KMS-11 (cell line): ENCODE data around the gene BMAL1.

Source experiments
- H2AFZ ChIP-seq: fragments of 200-600 bp; sonication (generic); 2 replicates; pipeline ENCODE4 v1.6.1; 2016; ENCODE audit warnings: antibody characterized with exemption, mixed run types, low read depth
- H3K27ac ChIP-seq: fragments of 200-600 bp; sonication (generic); 2 replicates; pipeline ENCODE4 v1.6.1; 2016; ENCODE audit warnings: mild to moderate bottlenecking, mixed run types
- H3K27me3 ChIP-seq: fragments of 200-600 bp; sonication (generic); 2 replicates; pipeline ENCODE4 v1.6.1; 2017; ENCODE audit warnings: mild to moderate bottlenecking, low read depth, mixed run types, moderate library complexity; ENCODE audit not compliant: insufficient read depth
- H3K36me3 ChIP-seq: fragments of 200-600 bp; sonication (generic); 2 replicates; pipeline ENCODE4 v1.6.1; 2017; ENCODE audit warnings: mild to moderate bottlenecking, mixed run types; ENCODE audit not compliant: insufficient read depth
- H3K4me1 ChIP-seq: fragments of 200-600 bp; sonication (generic); 2 replicates; pipeline ENCODE4 v1.6.1; 2016; ENCODE audit warnings: mild to moderate bottlenecking, low read depth, mixed run types; ENCODE audit not compliant: poor library complexity, severe bottlenecking
- H3K4me2 ChIP-seq: fragments of 200-600 bp; sonication (generic); 2 replicates; pipeline ENCODE4 v1.7.0; 2016; ENCODE audit warnings: mild to moderate bottlenecking, mixed run types
- H3K4me3 ChIP-seq: fragments of 200-600 bp; sonication (generic); IDR thresholded peaks from 2 replicates; pipeline ENCODE4 v1.6.1; 2017; ENCODE audit warnings: low read depth, low read length, mixed read lengths; ENCODE audit not compliant: insufficient read depth
- H3K79me2 ChIP-seq: fragments of 200-600 bp; sonication (generic); 2 replicates; pipeline ENCODE4 v1.6.1; 2016; ENCODE audit warnings: low read depth, mixed run types; ENCODE audit not compliant: insufficient read depth
- H3K9ac ChIP-seq: fragments of 200-600 bp; sonication (generic); 2 replicates; pipeline ENCODE4 v1.6.1; 2016; ENCODE audit warnings: mild to moderate bottlenecking, mixed run types
- H4K20me1 ChIP-seq: fragments of 200-600 bp; sonication (generic); 2 replicates; pipeline ENCODE4 v1.6.1; 2016; ENCODE audit warnings: mild to moderate bottlenecking, mixed run types; ENCODE audit not compliant: insufficient read depth
- TF ChIP-seq, protein P1 (sequence below): fragments of 200-600 bp; sonication (generic); conservative IDR thresholded peaks from 2 replicates; pipeline ENCODE4 v1.6.1; 2017; ENCODE audit warnings: low read depth, mild to moderate bottlenecking, antibody characterized with exemption, low read length, moderate library complexity, mixed read lengths

Gene BMAL1

GRCh38 chr11:13284776-13285588, 7.4 kb downstream of the BMAL1 start:
- peaks cover 20% of the 10 kb centered on the region for H4K20me1 ChIP-seq
- peaks cover 11% of the 10 kb centered on the region for H3K4me1 ChIP-seq
- peaks cover 94% of the 10 kb centered on the region for H3K79me2 ChIP-seq

GRCh38 chr11:13286279-13286821, 8.8 kb downstream of the BMAL1 start:
- no peak overlapping the region for H2AFZ ChIP-seq
- peaks cover 92% of the 10 kb centered on the region for H3K79me2 ChIP-seq
- no peak overlapping the region for H3K27ac ChIP-seq
- H3K27me3 ChIP-seq, result no peaks in the 10 kb centered on the region
- H3K4me3 ChIP-seq, result no peak overlapping the region
- no peak overlapping the region for H3K4me2 ChIP-seq
- peaks cover 19% of the 10 kb centered on the region for H4K20me1 ChIP-seq
- TF ChIP-seq, protein P1, sequence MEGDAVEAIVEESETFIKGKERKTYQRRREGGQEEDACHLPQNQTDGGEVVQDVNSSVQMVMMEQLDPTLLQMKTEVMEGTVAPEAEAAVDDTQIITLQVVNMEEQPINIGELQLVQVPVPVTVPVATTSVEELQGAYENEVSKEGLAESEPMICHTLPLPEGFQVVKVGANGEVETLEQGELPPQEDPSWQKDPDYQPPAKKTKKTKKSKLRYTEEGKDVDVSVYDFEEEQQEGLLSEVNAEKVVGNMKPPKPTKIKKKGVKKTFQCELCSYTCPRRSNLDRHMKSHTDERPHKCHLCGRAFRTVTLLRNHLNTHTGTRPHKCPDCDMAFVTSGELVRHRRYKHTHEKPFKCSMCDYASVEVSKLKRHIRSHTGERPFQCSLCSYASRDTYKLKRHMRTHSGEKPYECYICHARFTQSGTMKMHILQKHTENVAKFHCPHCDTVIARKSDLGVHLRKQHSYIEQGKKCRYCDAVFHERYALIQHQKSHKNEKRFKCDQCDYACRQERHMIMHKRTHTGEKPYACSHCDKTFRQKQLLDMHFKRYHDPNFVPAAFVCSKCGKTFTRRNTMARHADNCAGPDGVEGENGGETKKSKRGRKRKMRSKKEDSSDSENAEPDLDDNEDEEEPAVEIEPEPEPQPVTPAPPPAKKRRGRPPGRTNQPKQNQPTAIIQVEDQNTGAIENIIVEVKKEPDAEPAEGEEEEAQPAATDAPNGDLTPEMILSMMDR, result no peak
- no peaks in the 10 kb centered on the region for H3K36me3 ChIP-seq
- no peak overlapping the region for H3K9ac ChIP-seq
- H3K4me1 ChIP-seq, result peaks cover 6% of the 10 kb centered on the region

More at GRCh38 chr11:13284776-13285588, 7.4 kb downstream of the BMAL1 start:
- H3K27ac ChIP-seq, result no peak overlapping the region
- TF ChIP-seq, protein P1, result no peak
- no peak overlapping the region for H3K4me2 ChIP-seq
- no peak overlapping the region for H2AFZ ChIP-seq
- no peaks in the 10 kb centered on the region for H3K27me3 ChIP-seq
- no peaks in the 10 kb centered on the region for H3K36me3 ChIP-seq
- H3K4me3 ChIP-seq, result no peak overlapping the region
- no peak overlapping the region for H3K9ac ChIP-seq

- TF ChIP-seq, protein P1, result no peak
- H4K20me1 ChIP-seq, result peaks cover 24% of the 10 kb centered on the region
- no peak overlapping the region for H3K4me3 ChIP-seq
- peaks cover 92% of the 10 kb centered on the region for H3K79me2 ChIP-seq
- no peak overlapping the region for H3K9ac ChIP-seq
- H3K4me1 ChIP-seq, result peaks cover 13% of the 10 kb centered on the region
- H3K27me3 ChIP-seq, result no peaks in the 10 kb centered on the region
- H2AFZ ChIP-seq, result no peak overlapping the region
- no peak overlapping the region for H3K27ac ChIP-seq
- no peaks in the 10 kb centered on the region for H3K36me3 ChIP-seq
- no peak overlapping the region for H3K4me2 ChIP-seq
Measured at GRCh38 chr11:13287036-13287435, 9.4 kb downstream of the BMAL1 start.

GRCh38 chr11:13287681-13288080, 10.1 kb downstream of the BMAL1 start:
- Histone ChIP-seq H3K27ac (no peak overlapping the region), H3K27me3 (no peaks in the 10 kb centered on the region), H3K36me3 (no peaks in the 10 kb centered on the region), H4K20me1 (peaks cover 27% of the 10 kb centered on the region), H3K79me2 (peaks cover 88% of the 10 kb centered on the region), H3K4me1 (peaks cover 15% of the 10 kb centered on the region), H3K4me2 (no peak overlapping the region), H3K4me3 (no peak overlapping the region), H3K9ac (no peak overlapping the region), H2AFZ (no peak overlapping the region)
- TF ChIP-seq, protein P1, result no peak
